Liver (tissue), 9 donors: ENCODE measurements around the gene CFP. TPM values are rescaled to one million over a fixed set of nuclear protein-coding genes. Genes with fewer than 3 reads are reported as not detected.

Source experiments
- DNase-seq: peaks from one replicate; pipeline ENCODE4 v3.0.0-alpha.2; 2017; ENCODE audit warnings: low spot score
- H3K27ac ChIP-seq, 2 donors: one replicate each; pipeline ENCODE4 v1.7.0; 2013; ENCODE audit warnings: inconsistent platforms in 2 of 2, low read length in 2 of 2, control low read depth in 1 of 2, low read depth in 1 of 2, mild to moderate bottlenecking in 1 of 2
- H3K27me3 ChIP-seq, 4 donors: one replicate each; pipeline versions ENCODE4 v1.6.1 to v1.7.0; 2013; ENCODE audit warnings: low read length in 3 of 4, inconsistent platforms in 1 of 4, mild to moderate bottlenecking in 1 of 4, moderate library complexity in 1 of 4; ENCODE audit not compliant: control insufficient read depth in 4 of 4, insufficient read depth in 4 of 4
- H3K36me3 ChIP-seq, 4 donors: one replicate each; pipeline versions ENCODE4 v1.6.1 to v1.7.0; 2013; ENCODE audit warnings: low read length in 3 of 4, mild to moderate bottlenecking in 3 of 4, low read depth in 1 of 4, moderate library complexity in 1 of 4; ENCODE audit not compliant: control insufficient read depth in 4 of 4, insufficient read depth in 3 of 4
- H3K4me1 ChIP-seq, 4 donors: one replicate each; pipeline versions ENCODE4 v1.6.1 to v1.7.0; 2013; ENCODE audit warnings: low read length in 3 of 4, mild to moderate bottlenecking in 3 of 4, moderate library complexity in 1 of 4; ENCODE audit not compliant: control insufficient read depth in 4 of 4, insufficient read depth in 4 of 4
- H3K4me3 ChIP-seq, 3 donors: one replicate each; pipeline versions ENCODE4 v1.6.1 to v1.7.0; 2013; ENCODE audit warnings: low read length in 3 of 3, control low read depth in 1 of 3, low read depth in 1 of 3, mild to moderate bottlenecking in 1 of 3
- H3K9ac ChIP-seq, 2 donors: one replicate each; pipeline ENCODE4 v1.7.0; 2013; ENCODE audit warnings: low read length in 2 of 2, mild to moderate bottlenecking in 2 of 2, moderate library complexity in 2 of 2, control low read depth in 1 of 2, low read depth in 1 of 2
- H3K9me3 ChIP-seq, 4 donors: one replicate each; pipeline versions ENCODE4 v1.6.1 to v1.7.0; 2013; ENCODE audit warnings: low read length in 3 of 4; ENCODE audit not compliant: control insufficient read depth in 4 of 4
- EGR1 ChIP-seq, 2 donors: IDR thresholded peaks; 2 replicates each; pipeline ENCODE4 v1.6.1; 2016 to 2018; ENCODE audit warnings: antibody characterized with exemption in 2 of 2, low read depth in 2 of 2
- FOXA2 ChIP-seq: IDR thresholded peaks from 2 replicates; pipeline ENCODE4 v1.6.1; 2016; ENCODE audit warnings: antibody characterized with exemption
- GABPA ChIP-seq, 2 donors: IDR thresholded peaks in 1 of 2; conservative IDR thresholded peaks in 1 of 2; 2 replicates each; pipeline ENCODE4 v1.6.1; 2016; ENCODE audit warnings: antibody characterized with exemption in 2 of 2, mild to moderate bottlenecking in 1 of 2, moderate library complexity in 1 of 2
- HNF4G ChIP-seq: IDR thresholded peaks from 2 replicates; pipeline ENCODE4 v1.6.1; 2016; ENCODE audit warnings: antibody characterized with exemption
- JUND ChIP-seq, 2 donors: IDR thresholded peaks; 2 replicates each; pipeline ENCODE4 v1.6.1; 2016; ENCODE audit warnings: antibody characterized with exemption in 2 of 2
- NR2F2 ChIP-seq: IDR thresholded peaks from 2 replicates; pipeline ENCODE4 v1.6.1; 2016; ENCODE audit warnings: antibody characterized with exemption
- RAD21 ChIP-seq, 2 donors: IDR thresholded peaks; 2 replicates each; pipeline ENCODE4 v1.6.1; 2016; ENCODE audit warnings: antibody characterized with exemption in 2 of 2, mild to moderate bottlenecking in 2 of 2
- REST ChIP-seq: IDR thresholded peaks from 2 replicates; pipeline ENCODE4 v1.6.1; 2016; ENCODE audit warnings: antibody characterized with exemption, mild to moderate bottlenecking
- RXRA ChIP-seq, 2 donors: IDR thresholded peaks; 2 replicates each; pipeline ENCODE4 v1.6.1; 2017 to 2018; ENCODE audit warnings: antibody characterized with exemption in 2 of 2, mild to moderate bottlenecking in 1 of 2
- SP1 ChIP-seq: IDR thresholded peaks from 2 replicates; pipeline ENCODE4 v1.6.1; 2018; ENCODE audit warnings: antibody characterized with exemption, mild to moderate bottlenecking
- TAF1 ChIP-seq: conservative IDR thresholded peaks from 2 replicates; pipeline ENCODE4 v1.6.1; 2016; ENCODE audit warnings: antibody characterized with exemption, mild to moderate bottlenecking
- YY1 ChIP-seq: IDR thresholded peaks from 2 replicates; pipeline ENCODE4 v1.6.1; 2016; ENCODE audit warnings: antibody characterized with exemption, mild to moderate bottlenecking
- ZBTB33 ChIP-seq: IDR thresholded peaks from 2 replicates; pipeline ENCODE4 v1.6.1; 2016; ENCODE audit warnings: antibody characterized with exemption
- whole genome bisulfite sequencing: extraction: QIAGEN DNeasy Blood & Tissue Kit; methylation state at CpG from one replicate; pipeline ENCODE4 v1.1.7; 2013; 5-methylcytosine and 5-hydroxymethylcytosine counted together
- polyA plus RNA-seq, 2 donors: library from polyadenylated mRNA; stranded (reverse) in 1 of 2; unstranded in 1 of 2; fragments of 200-250 nt in 1 of 2; fragments of >200 nt in 1 of 2; fragmentation: Nextera tagmentation in 1 of 2; extraction: Ambion mirVana in 1 of 2; gene quantifications; one replicate each; pipeline versions ENCODE4 v1.2.1 to v1.2.3, GENCODE V29; 2013 to 2015
- total RNA-seq, 2 donors: library from RNA; depleted of rRNA; stranded (reverse); fragments of >200 nt; gene quantifications; one replicate each; pipeline ENCODE4 v1.2.3, GENCODE V29; 2014
- donor health status: healthy.
- donor health status: healthy.
- donor health status: healthy.
- donor health status: healthy.
- donor health status: healthy.

The CFP gene
- total and polyA plus RNA-seq, 4 donors = 10.0 to 26.0 (median 16.6) TPM

GRCh38 chrX:47661539-47661938, 31.8 kb upstream of the CFP start:
- no peak for DNase-seq
- Histone ChIP-seq H3K27ac (no peak overlapping the region), H3K9me3 (no peaks in the 10 kb centered on the region), H3K4me3 (no peak overlapping the region), H3K9ac (no peak overlapping the region), H3K36me3 (peaks cover 0 to 7% (median 2%) of the 10 kb centered on the region in 4 donors), H3K4me1 (peaks cover 0 to 2% (median 0%) of the 10 kb centered on the region in 4 donors), H3K27me3 (no peaks in the 10 kb centered on the region)
- WGBS = 96% methylated on average over 7 of the region's 7 CpGs
- TF ChIP-seq FOXA2 (no peak), HNF4G (no peak), EGR1 (IDR thresholded peaks at IDR 0.05; ENCODE audit: low read depth in 2 of 2) (no peak), GABPA (IDR thresholded peaks at IDR 0.05 in 1 of 2, conservative IDR thresholded peaks at IDR 0.05 in 1 of 2) (no peak), NR2F2 (no peak), REST (no peak), JUND (IDR thresholded peaks at IDR 0.05) (no peak), YY1 (no peak), RAD21 (IDR thresholded peaks at IDR 0.05) (no peak)

GRCh38 chrX:47659421-47659726, 29.6 kb upstream of the CFP start:
- H3K27me3 ChIP-seq = no peaks in the 10 kb centered on the region
- peak overlapping the region; percentile 94 to 97 for H3K27ac ChIP-seq
- peak overlapping the region; percentile 8 to 87 (median 64) for H3K4me3 ChIP-seq
- TF ChIP-seq RXRA (IDR thresholded peaks at IDR 0.05) (no peak), SP1 (no peak), EGR1 (IDR thresholded peaks at IDR 0.05; ENCODE audit: low read depth in 2 of 2) (no peak), RAD21 (IDR thresholded peaks at IDR 0.05) (no peak), ZBTB33 (no peak), JUND (IDR thresholded peaks at IDR 0.05) (no peak), TAF1 (no peak)
- WGBS = 15% methylated on average over 8 of the region's 8 CpGs
- peaks cover 0 to 2% (median 0%) of the 10 kb centered on the region in 4 donors for H3K4me1 ChIP-seq
- DNase-seq = no peak
- H3K9me3 ChIP-seq = no peaks in the 10 kb centered on the region
- peaks cover 0 to 19% (median 5%) of the 10 kb centered on the region in 4 donors for H3K36me3 ChIP-seq
- no peak overlapping the region for H3K9ac ChIP-seq
